Measurements from ENCODE around the gene OR10H1. TPM values are rescaled to one million over a fixed set of nuclear protein-coding genes. Genes with fewer than 3 reads are reported as not detected.

OR10H1 gene
- total RNA-seq, 1 donor from 2014 or later, result not detected

DNA sequence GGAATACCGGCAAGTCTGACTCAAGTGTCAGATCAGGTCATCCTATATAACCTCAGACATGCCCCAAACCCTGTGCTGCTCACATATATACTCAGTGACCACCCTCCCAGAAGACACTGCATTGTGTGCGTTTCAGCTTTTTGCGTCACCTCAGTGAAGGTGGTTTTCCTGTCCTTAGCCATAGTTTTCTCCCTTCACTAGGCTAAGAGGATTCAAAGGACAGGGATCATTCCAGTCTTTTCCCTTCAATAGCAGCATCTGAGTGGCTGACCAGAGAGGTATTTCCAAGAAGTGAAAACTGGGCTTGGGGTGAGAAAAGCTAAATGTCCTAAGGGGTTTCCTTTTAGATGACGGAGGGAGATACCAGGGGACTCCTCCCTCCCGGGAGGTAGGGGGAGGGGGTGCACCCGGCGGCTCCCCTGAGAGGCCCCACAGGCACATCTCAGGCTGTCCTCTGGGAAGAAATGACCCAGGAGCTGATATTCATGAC, 12.7 kb upstream of the OR10H1 start:
- H3K9me3 Mint-ChIP-seq (ENCODE audit: unreplicated experiment), result peaks cover 22% of the 10 kb centered on the region

DNA sequence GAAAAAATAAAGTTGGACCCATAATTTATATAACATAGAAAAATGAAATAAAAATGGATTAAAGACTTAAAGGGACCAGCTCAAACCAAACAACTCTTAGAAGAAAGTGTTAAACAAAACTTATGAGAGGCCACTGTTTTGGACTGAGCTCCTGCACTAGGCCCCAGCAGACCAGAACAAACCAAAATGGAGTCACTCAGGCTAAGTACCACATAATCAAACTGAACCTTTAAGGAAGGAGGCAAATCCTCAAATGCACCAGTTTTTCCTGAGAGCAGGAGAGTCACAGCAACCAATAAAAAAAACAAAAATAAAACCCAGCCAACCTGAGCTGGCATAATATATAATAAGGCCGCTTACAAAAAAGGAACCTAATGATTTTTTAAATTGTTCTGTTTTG, 10.3 kb upstream of the OR10H1 start:
- Mint-ChIP-seq H3K4me1 (ENCODE audit: unreplicated experiment) (no peaks in the 10 kb centered on the region), H3K4me3 (ENCODE audit: unreplicated experiment) (no peak overlapping the region), H3K27ac (ENCODE audit: unreplicated experiment) (no peak overlapping the region), H3K9me3 (ENCODE audit: unreplicated experiment) (peaks cover 21% of the 10 kb centered on the region), H3K27me3 (ENCODE audit: unreplicated experiment) (no peaks in the 10 kb centered on the region), H3K36me3 (ENCODE audit: unreplicated experiment) (no peaks in the 10 kb centered on the region)
- DNase-seq (ENCODE audit: extremely low spot score, unreplicated experiment), result no peak
- TF ChIP-seq, protein P1, sequence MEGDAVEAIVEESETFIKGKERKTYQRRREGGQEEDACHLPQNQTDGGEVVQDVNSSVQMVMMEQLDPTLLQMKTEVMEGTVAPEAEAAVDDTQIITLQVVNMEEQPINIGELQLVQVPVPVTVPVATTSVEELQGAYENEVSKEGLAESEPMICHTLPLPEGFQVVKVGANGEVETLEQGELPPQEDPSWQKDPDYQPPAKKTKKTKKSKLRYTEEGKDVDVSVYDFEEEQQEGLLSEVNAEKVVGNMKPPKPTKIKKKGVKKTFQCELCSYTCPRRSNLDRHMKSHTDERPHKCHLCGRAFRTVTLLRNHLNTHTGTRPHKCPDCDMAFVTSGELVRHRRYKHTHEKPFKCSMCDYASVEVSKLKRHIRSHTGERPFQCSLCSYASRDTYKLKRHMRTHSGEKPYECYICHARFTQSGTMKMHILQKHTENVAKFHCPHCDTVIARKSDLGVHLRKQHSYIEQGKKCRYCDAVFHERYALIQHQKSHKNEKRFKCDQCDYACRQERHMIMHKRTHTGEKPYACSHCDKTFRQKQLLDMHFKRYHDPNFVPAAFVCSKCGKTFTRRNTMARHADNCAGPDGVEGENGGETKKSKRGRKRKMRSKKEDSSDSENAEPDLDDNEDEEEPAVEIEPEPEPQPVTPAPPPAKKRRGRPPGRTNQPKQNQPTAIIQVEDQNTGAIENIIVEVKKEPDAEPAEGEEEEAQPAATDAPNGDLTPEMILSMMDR (IDR thresholded peaks at IDR 0.05), result no peak

More for the DNA sequence above, 12.7 kb upstream of the OR10H1 start:
- Mint-ChIP-seq H3K4me1 (ENCODE audit: unreplicated experiment) (no peaks in the 10 kb centered on the region), H3K27me3 (ENCODE audit: unreplicated experiment) (no peaks in the 10 kb centered on the region), H3K27ac (ENCODE audit: unreplicated experiment) (no peak overlapping the region), H3K36me3 (ENCODE audit: unreplicated experiment) (no peaks in the 10 kb centered on the region), H3K4me3 (ENCODE audit: unreplicated experiment) (no peak overlapping the region)
- DNase-seq (ENCODE audit: extremely low spot score, unreplicated experiment), result no peak
- TF ChIP-seq, protein P1 (IDR thresholded peaks at IDR 0.05), result no peak

DNA sequence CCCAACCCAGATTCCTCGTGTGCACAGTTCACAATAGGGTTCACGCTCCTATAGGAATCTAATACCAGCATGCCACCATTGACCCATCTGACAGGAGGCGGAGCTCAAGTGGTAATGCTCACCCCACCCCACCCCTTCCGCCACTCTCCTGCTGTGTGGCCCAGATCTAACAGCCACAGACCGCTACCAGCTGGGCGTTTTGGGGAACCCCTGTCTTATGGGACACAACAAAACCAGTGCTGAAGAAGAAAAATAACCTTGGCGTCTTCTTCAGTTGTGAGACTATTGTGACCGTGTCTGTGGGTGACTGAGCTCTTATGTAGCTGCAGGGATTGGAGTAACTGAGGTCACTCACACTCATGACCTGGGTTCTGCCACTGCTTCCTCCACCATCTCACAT, 5.2 kb upstream of the OR10H1 start:
- Mint-ChIP-seq H3K9me3 (ENCODE audit: unreplicated experiment) (peaks cover 15% of the 10 kb centered on the region), H3K4me1 (ENCODE audit: unreplicated experiment) (no peaks in the 10 kb centered on the region), H3K27me3 (ENCODE audit: unreplicated experiment) (no peaks in the 10 kb centered on the region), H3K36me3 (ENCODE audit: unreplicated experiment) (no peaks in the 10 kb centered on the region), H3K4me3 (ENCODE audit: unreplicated experiment) (no peak overlapping the region), H3K27ac (ENCODE audit: unreplicated experiment) (no peak overlapping the region)
- TF ChIP-seq, protein P1 (IDR thresholded peaks at IDR 0.05), result no peak
- no peak for DNase-seq (ENCODE audit: extremely low spot score, unreplicated experiment)

DNA sequence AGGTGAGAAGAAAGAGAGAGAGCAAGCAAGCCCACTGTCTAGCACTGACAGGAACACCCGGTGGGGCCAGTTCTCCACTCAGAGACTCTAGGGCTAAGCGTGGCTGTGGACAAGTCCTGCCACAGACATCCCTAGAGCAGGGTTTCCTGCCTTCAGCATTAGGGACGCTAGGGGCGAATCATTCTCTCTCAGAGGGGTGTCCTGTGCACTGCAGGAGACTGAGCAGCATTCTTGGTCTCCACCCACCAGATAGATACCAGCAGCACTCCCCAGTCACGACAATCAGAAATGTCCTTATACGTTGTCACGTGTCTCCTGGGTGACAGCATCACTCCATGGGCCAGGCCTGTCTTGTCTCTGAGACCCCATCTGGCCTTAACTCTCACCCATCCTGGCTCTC, 1.5 kb downstream of the OR10H1 start:
- peaks cover 19% of the 10 kb centered on the region for H3K9me3 Mint-ChIP-seq (ENCODE audit: unreplicated experiment)
- no peak for DNase-seq (ENCODE audit: extremely low spot score, unreplicated experiment)
- no peak overlapping the region for H3K4me3 Mint-ChIP-seq (ENCODE audit: unreplicated experiment)
- H3K4me1 Mint-ChIP-seq (ENCODE audit: unreplicated experiment), result no peaks in the 10 kb centered on the region
- H3K36me3 Mint-ChIP-seq (ENCODE audit: unreplicated experiment), result no peaks in the 10 kb centered on the region
- no peak overlapping the region for H3K27ac Mint-ChIP-seq (ENCODE audit: unreplicated experiment)
- TF ChIP-seq, protein P1 (IDR thresholded peaks at IDR 0.05), result no peak
- no peaks in the 10 kb centered on the region for H3K27me3 Mint-ChIP-seq (ENCODE audit: unreplicated experiment)

DNA sequence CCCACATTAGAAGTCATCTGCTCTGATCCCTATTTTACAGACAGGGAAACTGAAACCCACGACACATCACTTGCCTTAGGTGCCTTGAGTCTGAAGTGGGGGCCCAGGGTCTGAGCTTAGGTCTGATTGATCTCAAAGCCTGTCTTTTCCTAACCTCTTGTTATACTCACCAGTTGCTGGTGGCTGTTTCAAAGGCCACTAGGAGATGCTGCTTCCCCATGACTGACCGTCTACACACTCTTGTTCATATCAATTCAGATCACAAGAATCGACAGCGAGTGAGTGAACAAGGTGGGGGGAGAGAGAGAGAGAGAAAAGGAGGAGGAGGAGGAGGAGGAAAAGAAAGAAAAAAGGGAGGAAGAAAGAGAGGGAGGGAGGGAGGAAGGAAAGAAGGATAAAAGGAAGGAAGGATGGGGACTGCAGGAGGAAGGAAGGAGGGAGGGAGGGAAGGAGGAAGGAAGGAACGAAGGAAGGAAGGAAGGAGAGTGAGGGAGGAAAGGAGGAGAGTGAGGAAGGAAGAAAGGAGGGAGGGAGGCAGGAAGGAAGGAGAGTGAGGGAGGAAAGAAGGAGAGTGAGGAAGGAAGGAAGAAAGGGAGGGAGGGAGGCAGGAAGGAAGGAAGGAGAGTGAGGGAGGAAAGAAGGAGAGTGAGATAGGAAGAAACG, 3.3 kb downstream of the OR10H1 start:
- peaks cover 17% of the 10 kb centered on the region for H3K9me3 Mint-ChIP-seq (ENCODE audit: unreplicated experiment)
- no peaks in the 10 kb centered on the region for H3K27me3 Mint-ChIP-seq (ENCODE audit: unreplicated experiment)
- no peak overlapping the region for H3K27ac Mint-ChIP-seq (ENCODE audit: unreplicated experiment)
- TF ChIP-seq, protein P1 (IDR thresholded peaks at IDR 0.05), result no peak
- H3K36me3 Mint-ChIP-seq (ENCODE audit: unreplicated experiment), result no peaks in the 10 kb centered on the region
- no peak overlapping the region for H3K4me3 Mint-ChIP-seq (ENCODE audit: unreplicated experiment)
- no peaks in the 10 kb centered on the region for H3K4me1 Mint-ChIP-seq (ENCODE audit: unreplicated experiment)
- no peak for DNase-seq (ENCODE audit: extremely low spot score, unreplicated experiment)

Measured in osteocyte (in vitro differentiated cells).